Mesenchymal stem cell (in vitro differentiated cells and primary cell): ENCODE results near the gene MRPL34.

ENCODE experiments used
- DNase-seq: peaks from one replicate; pipeline ENCODE4 v3.0.0-alpha.2; 2013
- H2AFZ ChIP-seq: one replicate; pipeline ENCODE4 v1.6.1; 2013; ENCODE audit warnings: low read depth, mild to moderate bottlenecking, control low read depth, inconsistent platforms, low read length, moderate library complexity
- H2AK5ac ChIP-seq: 2 replicates; pipeline ENCODE4 v1.6.1; 2013; ENCODE audit warnings: low read length, moderate library complexity, mild to moderate bottlenecking, inconsistent platforms; ENCODE audit not compliant: severe bottlenecking
- H2BK120ac ChIP-seq: one replicate; pipeline ENCODE4 v1.6.1; 2013; ENCODE audit warnings: low read depth, mild to moderate bottlenecking, inconsistent platforms, low read length, moderate library complexity
- H2BK12ac ChIP-seq, 2 experiments: one replicate each; pipeline ENCODE4 v1.6.1; 2013; ENCODE audit warnings: inconsistent platforms in 2 of 2, low read length in 2 of 2, mild to moderate bottlenecking in 2 of 2, moderate library complexity in 2 of 2, control low read depth in 1 of 2
- H2BK15ac ChIP-seq: one replicate; pipeline ENCODE4 v1.6.1; 2013; ENCODE audit warnings: mild to moderate bottlenecking, low read depth, inconsistent platforms; ENCODE audit not compliant: poor library complexity, severe bottlenecking
- H2BK5ac ChIP-seq: 2 replicates; pipeline ENCODE4 v1.6.1; 2013; ENCODE audit warnings: low read depth, mild to moderate bottlenecking, low read length, control low read depth, inconsistent platforms; ENCODE audit not compliant: poor library complexity, severe bottlenecking
- H3K14ac ChIP-seq, 2 experiments: one replicate each; pipeline ENCODE4 v1.6.1; 2013; ENCODE audit warnings: inconsistent platforms in 2 of 2, low read length in 2 of 2, control low read depth in 1 of 2, mild to moderate bottlenecking in 1 of 2, moderate library complexity in 1 of 2
- H3K18ac ChIP-seq, 2 experiments: one replicate each; pipeline ENCODE4 v1.6.1; 2013; ENCODE audit warnings: inconsistent platforms in 2 of 2, low read length in 2 of 2, control low read depth in 1 of 2, low read depth in 1 of 2, mild to moderate bottlenecking in 1 of 2
- H3K23ac ChIP-seq, 2 experiments: one replicate each; pipeline ENCODE4 v1.6.1; 2013; ENCODE audit warnings: inconsistent platforms in 2 of 2, low read length in 2 of 2, mild to moderate bottlenecking in 2 of 2, moderate library complexity in 2 of 2, control low read depth in 1 of 2
- H3K27ac ChIP-seq: 2 replicates; pipeline ENCODE4 v1.5.1; 2013; ENCODE audit warnings: mild to moderate bottlenecking, moderate library complexity, low read length, control low read depth, inconsistent platforms; ENCODE audit not compliant: poor library complexity, severe bottlenecking
- H3K27me3 ChIP-seq, 2 experiments: 2 replicates each; pipeline versions ENCODE4 v1.6.1 to v1.7.0; 2013; ENCODE audit warnings: low read length in 2 of 2, mild to moderate bottlenecking in 2 of 2, moderate library complexity in 2 of 2, control low read depth in 1 of 2, inconsistent platforms in 1 of 2; ENCODE audit not compliant: control insufficient read depth in 1 of 2, insufficient read depth in 1 of 2
- H3K36me3 ChIP-seq, 2 experiments: 2 replicates each; pipeline versions ENCODE4 v1.6.1 to v1.7.0; 2013; ENCODE audit warnings: low read length in 2 of 2, control low read depth in 1 of 2, inconsistent platforms in 1 of 2, low read depth in 1 of 2, mild to moderate bottlenecking in 1 of 2; ENCODE audit not compliant: insufficient read depth in 2 of 2, control insufficient read depth in 1 of 2
- H3K4ac ChIP-seq, 2 experiments: one replicate each; pipeline ENCODE4 v1.6.1; 2013; ENCODE audit warnings: inconsistent platforms in 2 of 2, low read length in 2 of 2, mild to moderate bottlenecking in 2 of 2, moderate library complexity in 2 of 2, control low read depth in 1 of 2, low read depth in 1 of 2
- H3K4me1 ChIP-seq: 2 replicates; pipeline ENCODE4 v1.6.1; 2013; ENCODE audit warnings: low read depth, low read length, control low read depth; ENCODE audit not compliant: control insufficient read depth, insufficient read depth
- H3K4me2 ChIP-seq: 2 replicates; pipeline ENCODE4 v1.6.1; 2013; ENCODE audit warnings: low read length, mild to moderate bottlenecking, inconsistent platforms; ENCODE audit not compliant: poor library complexity, severe bottlenecking
- H3K4me3 ChIP-seq, 2 experiments: 2 replicates each; pipeline versions ENCODE4 v1.5.1 to v1.7.0; 2013; ENCODE audit warnings: low read length in 2 of 2, mild to moderate bottlenecking in 2 of 2, control low read depth in 1 of 2, low read depth in 1 of 2; ENCODE audit not compliant: insufficient read depth in 1 of 2
- H3K79me1 ChIP-seq: replicated peaks from 2 replicates; pipeline ENCODE4 v1.6.1; 2013; ENCODE audit warnings: mild to moderate bottlenecking, control low read depth, low read length, inconsistent platforms; ENCODE audit not compliant: poor library complexity, severe bottlenecking
- H3K9ac ChIP-seq: 2 replicates; pipeline ENCODE4 v1.7.0; 2013; ENCODE audit warnings: mild to moderate bottlenecking, low read length, moderate library complexity
- H3K9me3 ChIP-seq: 2 replicates; pipeline ENCODE4 v1.7.0; 2013; ENCODE audit warnings: mild to moderate bottlenecking, low read length; ENCODE audit not compliant: control insufficient read depth
- H4K8ac ChIP-seq: one replicate; pipeline ENCODE4 v1.6.1; 2013; ENCODE audit warnings: inconsistent platforms, mild to moderate bottlenecking, low read length, moderate library complexity
- H4K91ac ChIP-seq: one replicate; pipeline ENCODE4 v1.6.1; 2013; ENCODE audit warnings: mild to moderate bottlenecking, low read length, inconsistent platforms
- WGBS: methylation state at CpG from one replicate; pipeline ENCODE4 v1.1.7; 2013; ENCODE audit warnings: mixed read lengths; 5-methylcytosine and 5-hydroxymethylcytosine counted together

MRPL34 gene

GRCh38 chr19:17286752-17287151 lies 18.9 kb upstream of the MRPL34 start:
- peaks cover 0 to 10% of the 10 kb centered on the region in 2 experiments for H3K36me3 ChIP-seq
- H4K91ac ChIP-seq, result no peak overlapping the region
- no peak overlapping the region for H3K4ac ChIP-seq
- no peak overlapping the region for H3K27ac ChIP-seq
- peaks cover 10% of the 10 kb centered on the region for H3K4me1 ChIP-seq
- H2AK5ac ChIP-seq, result no peak overlapping the region
- 93% methylated on average over 9 of the region's 9 CpGs for WGBS
- no peak overlapping the region for H4K8ac ChIP-seq
- no peak overlapping the region for H3K14ac ChIP-seq
- no peak overlapping the region for H2BK15ac ChIP-seq
- H3K27me3 ChIP-seq, result peaks cover 0 to 4% of the 10 kb centered on the region in 2 experiments
- no peak for DNase-seq
- H2BK120ac ChIP-seq, result no peak overlapping the region
- no peak overlapping the region for H2BK12ac ChIP-seq
- no peak overlapping the region for H3K9ac ChIP-seq
- no peak overlapping the region for H3K4me2 ChIP-seq
- no peak overlapping the region for H3K18ac ChIP-seq
- no peaks in the 10 kb centered on the region for H3K79me1 ChIP-seq
- no peak overlapping the region for H3K4me3 ChIP-seq
- no peak overlapping the region for H2BK5ac ChIP-seq
- H2AFZ ChIP-seq, result no peak overlapping the region
- no peak overlapping the region for H3K23ac ChIP-seq
- H3K9me3 ChIP-seq, result no peaks in the 10 kb centered on the region

- WGBS, result 18% methylated on average over 22 of the region's 22 CpGs
- H2AK5ac ChIP-seq, result no peak overlapping the region
Measured at GRCh38 chr19:17289489-17289888, 16.2 kb upstream of the MRPL34 start.

GRCh38 chr19:17292301-17293074 lies 13.2 kb upstream of the MRPL34 start:
- Histone ChIP-seq H3K23ac (no peak overlapping the region), H3K4me2 (peak overlapping the region; percentile 79), H3K27ac (peak overlapping the region; percentile 89), H2BK120ac (peak overlapping the region; percentile 86), H3K18ac (peak overlapping the region; percentile 86 to 92), H4K8ac (peak overlapping the region; percentile 79), H3K4ac (peak overlapping the region; percentile 79 to 98), H3K36me3 (peaks cover 0 to 21% of the 10 kb centered on the region in 2 experiments), H2BK5ac (peak overlapping the region; percentile 82), H3K27me3 (no peaks in the 10 kb centered on the region), H2BK15ac (peak overlapping the region; percentile 73), H3K9ac (peak overlapping the region; percentile 64), H2AK5ac (no peak overlapping the region), H2AFZ (peak overlapping the region; percentile 75), H4K91ac (peak overlapping the region; percentile 90), H3K4me1 (peaks cover 18% of the 10 kb centered on the region), H2BK12ac (peak overlapping the region in 1 of 2 experiments; percentile 65), H3K14ac (peak overlapping the region in 1 of 2 experiments; percentile 68), H3K79me1 (peaks cover 12% of the 10 kb centered on the region), H3K4me3 (peak overlapping the region; percentile 54 to 75), H3K9me3 (no peaks in the 10 kb centered on the region)
- peak; percentile 94 for DNase-seq
- WGBS, result 3% methylated on average over 42 of the region's 46 CpGs

More at GRCh38 chr19:17289489-17289888, 16.2 kb upstream of the MRPL34 start:
- Histone ChIP-seq H3K14ac (no peak overlapping the region), H3K4me3 (no peak overlapping the region), H2AFZ (peak overlapping the region; percentile 47), H2BK15ac (no peak overlapping the region), H3K23ac (no peak overlapping the region), H3K27ac (no peak overlapping the region), H2BK5ac (no peak overlapping the region), H3K4ac (no peak overlapping the region), H3K79me1 (peaks cover 9% of the 10 kb centered on the region), H3K27me3 (no peaks in the 10 kb centered on the region), H2BK12ac (no peak overlapping the region), H3K36me3 (peaks cover 0 to 7% of the 10 kb centered on the region in 2 experiments), H4K91ac (no peak overlapping the region), H3K4me2 (peak overlapping the region; percentile 34), H4K8ac (peak overlapping the region; percentile 50), H3K9me3 (no peaks in the 10 kb centered on the region), H3K4me1 (peaks cover 15% of the 10 kb centered on the region), H3K9ac (no peak overlapping the region), H3K18ac (no peak overlapping the region), H2BK120ac (no peak overlapping the region)
- DNase-seq, result peak; percentile 88

- Histone ChIP-seq H2BK15ac (no peak overlapping the region), H2BK12ac (no peak overlapping the region), H3K14ac (no peak overlapping the region), H2BK5ac (no peak overlapping the region), H3K18ac (no peak overlapping the region), H4K8ac (no peak overlapping the region), H3K4me1 (peaks cover 18% of the 10 kb centered on the region), H3K4ac (no peak overlapping the region), H3K9ac (no peak overlapping the region), H3K27me3 (no peaks in the 10 kb centered on the region), H3K4me2 (no peak overlapping the region), H3K9me3 (no peaks in the 10 kb centered on the region), H2AK5ac (no peak overlapping the region), H3K23ac (no peak overlapping the region), H4K91ac (no peak overlapping the region), H2AFZ (no peak overlapping the region), H3K4me3 (no peak overlapping the region), H3K36me3 (peaks cover 3 to 27% of the 10 kb centered on the region in 2 experiments), H3K27ac (no peak overlapping the region), H3K79me1 (peaks cover 16% of the 10 kb centered on the region), H2BK120ac (no peak overlapping the region)
- no peak for DNase-seq
- 96% methylated on average over 13 of the region's 14 CpGs for WGBS
Measured at GRCh38 chr19:17293605-17294004, 12.1 kb upstream of the MRPL34 start.
